ENCODE data around the gene MDFI.

MDFI gene

GRCh38 chr6:41651962-41652657 lies 13.8 kb downstream of the MDFI start:
- no peak for DNase-seq

- DNase-seq: no peak
Measured at GRCh38 chr6:41652866-41653652, 14.8 kb downstream of the MDFI start.

GRCh38 chr6:41653691-41654090 lies 15.4 kb downstream of the MDFI start:
- DNase-seq: no peak

- no peak for DNase-seq
Measured at GRCh38 chr6:41654151-41654697, 16.0 kb downstream of the MDFI start.

GRCh38 chr6:41654698-41655151 lies 16.5 kb downstream of the MDFI start:
- DNase-seq: no peak

- DNase-seq: no peak
Measured at GRCh38 chr6:41655176-41655575, 16.9 kb downstream of the MDFI start.

GRCh38 chr6:41655646-41656001 lies 17.4 kb downstream of the MDFI start:
- no peak for DNase-seq

- DNase-seq: no peak
Measured at GRCh38 chr6:41656002-41656691, 17.9 kb downstream of the MDFI start.

GRCh38 chr6:41657131-41658094 lies 19.1 kb downstream of the MDFI start:
- no peak for DNase-seq

GRCh38 chr6:41658636-41659035 lies 20.4 kb downstream of the MDFI start:
- no peak for DNase-seq

- DNase-seq: no peak
Measured at GRCh38 chr6:41659935-41660334, 21.7 kb downstream of the MDFI start.

- DNase-seq: no peak
Measured at GRCh38 chr6:41663568-41663967, 25.3 kb downstream of the MDFI start.

GRCh38 chr6:41664271-41664670 lies 26.0 kb downstream of the MDFI start:
- no peak for DNase-seq

- DNase-seq: no peak
Measured at GRCh38 chr6:41667195-41667594, 28.9 kb downstream of the MDFI start.

- DNase-seq: no peak
Measured at GRCh38 chr6:41668968-41669367, 30.7 kb downstream of the MDFI start.

GRCh38 chr6:41670703-41671360 lies 32.6 kb downstream of the MDFI start:
- DNase-seq: no peak

- DNase-seq: no peak
Measured at GRCh38 chr6:41671376-41671775, 33.1 kb downstream of the MDFI start.

GRCh38 chr6:41672016-41672415 lies 33.7 kb downstream of the MDFI start:
- DNase-seq: no peak

GRCh38 chr6:41672816-41673703 lies 34.8 kb downstream of the MDFI start:
- no peak for DNase-seq

- DNase-seq: no peak
Measured at GRCh38 chr6:41673704-41674000, 35.4 kb downstream of the MDFI start.
